Neutrophil (primary cell): Measurements from ENCODE around the gene PCP4L1.

Source experiments
- H3K27ac ChIP-seq: fragments of 200-600 bp; sonication (generic); 2 replicates; pipeline ENCODE4 v1.5.1; 2016; ENCODE audit warnings: mild to moderate bottlenecking, moderate library complexity
- H3K27me3 ChIP-seq: fragments of 200-600 bp; sonication (generic); 2 replicates; pipeline ENCODE4 v1.6.0; 2016; ENCODE audit warnings: mild to moderate bottlenecking
- H3K36me3 ChIP-seq: fragments of 200-600 bp; sonication (generic); 2 replicates; pipeline ENCODE4 v1.5.1; 2017
- H3K4me1 ChIP-seq, 2 experiments: fragments of 200-600 bp in 1 of 2; sonication (generic) in 1 of 2; 1 replicate in 1 of 2; 2 replicates in 1 of 2; pipeline versions ENCODE4 v1.5.1 to v1.6.1; 2013 to 2016; ENCODE audit warnings: low read depth in 1 of 2, low read length in 1 of 2, mild to moderate bottlenecking in 1 of 2, moderate library complexity in 1 of 2; ENCODE audit not compliant: control insufficient read depth in 1 of 2, insufficient read depth in 1 of 2
- H3K4me3 ChIP-seq, 2 experiments: fragments of 200-600 bp in 1 of 2; sonication (generic) in 1 of 2; 1 replicate in 1 of 2; 2 replicates in 1 of 2; pipeline ENCODE4 v1.5.1; 2013 to 2016; ENCODE audit warnings: low read depth in 1 of 2, low read length in 1 of 2, mild to moderate bottlenecking in 1 of 2, moderate library complexity in 1 of 2
- H3K9me3 ChIP-seq: fragments of 200-600 bp; sonication (generic); 2 replicates; pipeline ENCODE4 v1.5.1; 2016
- TF ChIP-seq, protein P1 (sequence below): fragments of 200-600 bp; sonication (generic); IDR thresholded peaks from 2 replicates; pipeline ENCODE4 v1.5.1; 2016; ENCODE audit warnings: antibody characterized with exemption

The PCP4L1 gene

DNA sequence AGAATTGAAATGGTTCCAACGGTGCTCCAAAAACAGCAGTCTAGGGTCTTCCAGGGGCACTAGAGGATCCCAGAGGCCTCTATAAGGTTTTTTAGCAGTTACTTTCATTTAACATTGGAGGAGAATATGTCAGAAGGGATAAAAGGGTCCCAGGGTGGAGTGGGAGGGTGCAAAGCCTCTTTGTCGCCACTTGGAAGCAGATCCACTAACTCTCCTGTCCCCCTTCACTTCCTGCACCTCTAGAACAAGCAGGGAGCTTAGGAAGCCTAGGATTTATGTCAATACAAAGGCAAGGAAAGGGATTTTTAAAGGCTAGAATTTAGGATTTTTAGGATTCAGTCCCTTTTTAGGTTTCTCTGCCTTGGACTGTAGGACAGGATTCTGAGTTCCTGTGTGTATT, 8.3 kb downstream of the PCP4L1 start:
- Histone ChIP-seq H3K27ac (no peak overlapping the region), H3K9me3 (no peaks in the 10 kb centered on the region), H3K4me3 (no peak overlapping the region), H3K4me1 (no peaks in the 10 kb centered on the region), H3K27me3 (peaks cover 13% of the 10 kb centered on the region), H3K36me3 (no peaks in the 10 kb centered on the region)
- TF ChIP-seq, protein P1, sequence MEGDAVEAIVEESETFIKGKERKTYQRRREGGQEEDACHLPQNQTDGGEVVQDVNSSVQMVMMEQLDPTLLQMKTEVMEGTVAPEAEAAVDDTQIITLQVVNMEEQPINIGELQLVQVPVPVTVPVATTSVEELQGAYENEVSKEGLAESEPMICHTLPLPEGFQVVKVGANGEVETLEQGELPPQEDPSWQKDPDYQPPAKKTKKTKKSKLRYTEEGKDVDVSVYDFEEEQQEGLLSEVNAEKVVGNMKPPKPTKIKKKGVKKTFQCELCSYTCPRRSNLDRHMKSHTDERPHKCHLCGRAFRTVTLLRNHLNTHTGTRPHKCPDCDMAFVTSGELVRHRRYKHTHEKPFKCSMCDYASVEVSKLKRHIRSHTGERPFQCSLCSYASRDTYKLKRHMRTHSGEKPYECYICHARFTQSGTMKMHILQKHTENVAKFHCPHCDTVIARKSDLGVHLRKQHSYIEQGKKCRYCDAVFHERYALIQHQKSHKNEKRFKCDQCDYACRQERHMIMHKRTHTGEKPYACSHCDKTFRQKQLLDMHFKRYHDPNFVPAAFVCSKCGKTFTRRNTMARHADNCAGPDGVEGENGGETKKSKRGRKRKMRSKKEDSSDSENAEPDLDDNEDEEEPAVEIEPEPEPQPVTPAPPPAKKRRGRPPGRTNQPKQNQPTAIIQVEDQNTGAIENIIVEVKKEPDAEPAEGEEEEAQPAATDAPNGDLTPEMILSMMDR, result no peak

DNA sequence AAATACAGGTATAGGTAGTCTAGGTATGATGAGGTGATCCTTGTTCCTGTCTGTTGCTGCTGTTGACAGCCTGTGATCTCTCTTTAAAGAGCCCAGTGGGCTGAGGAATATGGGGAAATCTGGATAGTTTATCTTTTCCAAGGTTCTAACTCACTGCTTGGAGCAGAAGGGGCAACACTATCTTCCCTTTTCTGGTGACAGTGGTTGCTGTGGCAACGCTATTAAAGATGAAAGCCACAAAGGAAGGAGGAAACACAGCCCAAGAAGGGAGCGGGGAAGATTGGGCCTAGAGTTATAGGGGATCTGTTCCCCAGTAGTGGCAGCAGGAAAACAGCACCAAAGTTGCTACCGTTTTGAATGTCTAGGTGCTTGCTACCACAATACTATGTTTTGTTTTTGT, 8.8 kb downstream of the PCP4L1 start:
- Histone ChIP-seq H3K4me3 (no peak overlapping the region), H3K27me3 (peaks cover 10% of the 10 kb centered on the region), H3K9me3 (no peaks in the 10 kb centered on the region), H3K4me1 (no peaks in the 10 kb centered on the region), H3K36me3 (no peaks in the 10 kb centered on the region), H3K27ac (no peak overlapping the region)
- TF ChIP-seq, protein P1, result no peak

DNA sequence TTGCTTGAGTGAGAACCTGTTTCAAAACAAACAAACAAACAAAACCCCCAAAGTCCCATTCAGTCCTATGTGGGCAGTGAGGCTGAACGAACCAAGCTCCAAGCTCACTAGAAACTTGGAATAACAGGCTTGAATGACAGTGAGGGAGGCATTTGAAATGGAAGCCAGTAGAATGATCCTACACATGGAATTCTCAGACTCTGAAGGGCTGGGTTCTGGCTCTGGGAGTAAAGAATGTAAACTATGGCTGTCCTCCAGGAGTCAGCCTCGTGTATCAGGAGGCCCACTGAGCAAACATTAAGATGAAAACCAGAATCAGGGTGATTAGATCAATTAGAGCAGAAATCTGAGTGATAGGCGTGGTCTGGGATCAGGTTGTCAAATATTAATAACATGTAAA, 14.9 kb downstream of the PCP4L1 start:
- H3K36me3 ChIP-seq, result no peaks in the 10 kb centered on the region
- TF ChIP-seq, protein P1, result no peak
- H3K4me1 ChIP-seq, result no peaks in the 10 kb centered on the region
- no peak overlapping the region for H3K4me3 ChIP-seq
- H3K9me3 ChIP-seq, result no peaks in the 10 kb centered on the region
- H3K27me3 ChIP-seq, result peaks cover 30% of the 10 kb centered on the region
- no peak overlapping the region for H3K27ac ChIP-seq

DNA sequence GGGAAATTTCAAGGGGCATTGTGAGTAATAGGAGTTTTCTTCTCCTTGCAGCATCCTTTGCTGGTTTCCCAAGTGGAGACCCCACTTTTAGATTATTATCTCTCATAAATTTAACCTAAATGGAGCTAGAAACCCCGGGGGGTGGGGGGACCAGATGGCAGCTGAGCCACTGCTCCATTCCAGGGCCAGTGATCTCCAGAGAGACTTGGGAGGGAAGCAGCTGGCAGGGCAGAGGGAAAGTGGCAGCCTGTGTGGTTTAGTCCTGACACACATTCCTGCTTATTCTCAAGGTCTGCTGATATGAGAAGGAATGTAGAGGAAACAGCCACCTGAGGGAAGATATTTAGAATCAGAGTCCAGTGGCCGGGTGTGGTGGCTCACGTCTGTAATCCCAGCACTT, 16.3 kb downstream of the PCP4L1 start:
- H3K27ac ChIP-seq, result no peak overlapping the region
- no peaks in the 10 kb centered on the region for H3K4me1 ChIP-seq
- TF ChIP-seq, protein P1, result no peak
- H3K27me3 ChIP-seq, result peaks cover 30% of the 10 kb centered on the region
- H3K36me3 ChIP-seq, result no peaks in the 10 kb centered on the region
- H3K4me3 ChIP-seq, result no peak overlapping the region
- H3K9me3 ChIP-seq, result no peaks in the 10 kb centered on the region

DNA sequence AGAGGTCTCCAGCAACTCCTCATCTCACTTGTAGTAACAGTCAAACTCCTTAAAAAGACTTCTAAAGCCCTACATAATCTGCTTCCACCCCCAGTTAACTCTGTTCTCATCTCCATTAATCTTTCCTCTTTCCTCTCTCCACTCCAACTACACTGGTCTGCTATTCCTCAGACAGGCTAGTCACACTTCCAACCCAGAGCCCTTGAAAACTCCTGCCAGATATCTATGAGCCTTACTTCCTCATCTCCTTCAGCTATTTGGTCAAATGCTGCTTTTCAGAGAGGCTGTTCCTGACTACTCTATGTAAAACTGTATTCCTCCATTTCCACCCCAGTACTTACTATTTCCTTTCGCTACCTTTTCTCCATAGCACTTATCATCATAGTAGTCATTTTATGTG, 24.4 kb downstream of the PCP4L1 start:
- TF ChIP-seq, protein P1, result no peak
- H3K27me3 ChIP-seq, result peaks cover 11% of the 10 kb centered on the region
- no peaks in the 10 kb centered on the region for H3K9me3 ChIP-seq

DNA sequence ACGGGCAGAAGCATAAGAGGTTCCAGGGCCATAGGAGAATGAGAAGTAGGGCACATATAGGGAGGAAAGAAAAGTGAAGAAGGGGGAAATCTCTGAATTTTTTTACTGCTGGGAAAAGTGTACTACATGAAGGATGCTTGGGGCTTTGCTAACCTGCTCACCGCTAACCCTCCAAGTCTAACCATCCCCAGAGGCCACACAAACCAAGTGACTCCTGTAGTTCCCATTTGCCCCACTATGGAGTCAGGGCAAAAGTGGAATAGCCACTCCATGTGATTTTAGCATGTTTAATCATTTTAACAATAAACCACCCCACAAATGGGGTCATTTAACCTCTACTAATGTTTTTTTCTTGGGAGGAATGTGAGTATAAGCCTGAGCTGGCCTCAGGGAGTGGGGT, 26.6 kb downstream of the PCP4L1 start:
- Histone ChIP-seq H3K4me1 (no peaks in the 10 kb centered on the region), H3K27ac (no peak overlapping the region), H3K4me3 (no peak overlapping the region)

More for the DNA sequence above, 24.4 kb downstream of the PCP4L1 start:
- Histone ChIP-seq H3K4me3 (no peak overlapping the region), H3K4me1 (no peaks in the 10 kb centered on the region), H3K36me3 (no peaks in the 10 kb centered on the region), H3K27ac (no peak overlapping the region)

More for the DNA sequence above, 26.6 kb downstream of the PCP4L1 start:
- H3K27me3 ChIP-seq, result peaks cover 11% of the 10 kb centered on the region
- H3K9me3 ChIP-seq, result no peaks in the 10 kb centered on the region
- H3K36me3 ChIP-seq, result no peaks in the 10 kb centered on the region
- TF ChIP-seq, protein P1, result no peak
